UCSD-AML1 (cell line): ENCODE results near the gene WDR41.

ENCODE experiments used
- DNase-seq: peaks from one replicate; lab custom pipeline; 2025; ENCODE audit not compliant: unreplicated experiment; lab: John Stamatoyannopoulos, UW

Gene WDR41

GRCh38 chr5:77448831-77449230 is 43.3 kb downstream of the WDR41 start:
- DNase-seq: no peak

DNA sequence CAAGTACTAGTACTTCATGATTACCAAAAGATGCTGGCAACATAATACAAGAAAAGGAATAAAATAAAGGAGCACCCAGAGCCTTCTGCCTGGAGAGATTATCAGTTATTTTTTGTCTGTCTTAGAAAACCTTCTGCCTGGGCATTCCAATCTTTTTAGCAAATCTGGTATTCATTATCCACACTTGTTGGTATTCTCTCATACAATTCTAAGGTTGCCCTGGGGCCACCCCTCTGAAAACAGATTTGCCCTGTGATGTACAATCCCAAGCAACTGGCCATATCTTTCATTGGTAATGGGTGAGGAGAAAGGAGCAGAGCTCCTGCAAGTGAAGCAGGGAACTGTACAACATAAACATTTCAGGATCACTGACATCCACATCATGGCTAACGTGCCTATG is 47.8 kb downstream of the WDR41 start:
- no peak for DNase-seq

GRCh38 chr5:77443670-77444069 is 48.4 kb downstream of the WDR41 start:
- DNase-seq: no peak

DNA sequence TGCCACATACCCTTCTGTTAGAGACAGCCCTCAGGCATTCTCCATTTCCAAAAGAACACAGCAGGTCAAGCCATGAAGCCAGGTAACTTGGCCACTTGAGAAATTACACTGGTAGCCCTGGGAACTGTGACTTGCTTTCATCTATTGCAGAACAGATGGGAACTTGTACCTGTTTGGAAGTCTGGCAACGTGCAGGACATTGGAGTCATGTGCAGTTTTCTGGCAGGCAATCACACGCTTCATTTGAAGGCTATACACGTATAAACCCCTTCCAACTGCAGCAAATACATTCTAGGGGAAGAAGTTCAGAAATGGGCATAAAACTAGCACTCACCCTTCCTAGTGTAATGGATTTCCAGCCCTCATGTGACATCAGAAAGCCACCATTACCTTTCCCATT is 54.0 kb downstream of the WDR41 start:
- no peak for DNase-seq

- DNase-seq: no peak
These were observed 54.9 kb downstream of the WDR41 start for GRCh38 chr5:77437194-77437593.

DNA sequence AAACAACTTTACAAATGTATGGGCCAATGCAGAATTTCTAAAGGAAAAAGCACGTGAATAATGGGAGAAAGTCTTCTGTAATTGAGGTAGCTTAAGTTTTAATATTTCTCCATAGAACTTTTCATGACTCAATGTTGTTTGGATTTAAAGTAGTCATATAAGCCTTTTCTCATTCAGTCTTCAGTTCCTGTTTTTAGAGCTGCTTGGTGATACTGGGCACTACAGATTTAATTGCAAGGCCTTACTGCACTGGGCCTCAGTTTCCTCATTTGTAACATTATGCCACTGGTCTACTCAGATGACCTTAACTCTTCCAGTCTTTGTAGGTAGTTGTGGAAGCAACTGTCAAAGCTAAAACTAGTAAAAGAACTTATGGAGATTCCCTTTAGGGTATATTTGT is 60.4 kb downstream of the WDR41 start:
- DNase-seq: no peak

DNA sequence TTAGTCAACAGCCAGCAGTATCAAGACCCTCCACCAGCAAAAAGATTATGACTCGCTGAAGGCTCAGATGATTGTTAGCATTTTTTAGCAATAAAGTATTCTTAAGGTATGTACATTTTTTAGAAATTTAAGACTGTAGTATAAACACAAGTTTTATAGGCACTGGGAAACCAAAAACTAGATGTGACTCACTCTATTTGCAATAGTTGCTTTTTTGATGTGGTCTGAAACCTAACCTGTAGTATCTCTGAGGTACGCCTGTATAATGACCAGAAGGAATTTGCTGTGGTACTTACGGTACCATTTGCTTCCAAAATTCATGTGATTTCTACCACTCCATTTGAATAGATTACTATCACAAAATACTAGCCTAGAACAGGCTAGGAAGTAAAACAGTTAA is 60.8 kb downstream of the WDR41 start:
- no peak for DNase-seq

- no peak for DNase-seq
These were observed 61.4 kb downstream of the WDR41 start for GRCh38 chr5:77430726-77431125.

- DNase-seq: no peak
These were observed 63.6 kb downstream of the WDR41 start for GRCh38 chr5:77428526-77428925.

GRCh38 chr5:77427998-77428397 is 64.1 kb downstream of the WDR41 start:
- DNase-seq: no peak

DNA sequence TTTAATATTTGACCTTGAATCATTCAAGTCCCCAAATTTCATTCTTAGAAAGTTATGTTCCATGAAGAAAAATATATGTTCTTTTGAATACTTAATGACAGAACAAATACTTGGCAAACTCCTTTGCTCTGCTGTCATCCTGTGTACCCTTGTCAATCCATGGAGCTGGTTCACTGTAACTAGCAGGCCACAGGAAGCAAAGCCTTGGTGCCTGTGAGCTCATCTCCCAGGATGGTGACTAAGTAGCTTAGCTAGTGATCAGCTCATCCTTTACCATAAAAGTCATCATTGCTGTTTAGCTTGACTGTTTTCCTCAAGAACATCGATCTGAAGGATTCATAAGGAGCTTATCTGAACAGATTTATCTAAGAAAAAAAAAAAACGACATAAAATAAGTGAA is 65.4 kb downstream of the WDR41 start:
- DNase-seq: no peak

DNA sequence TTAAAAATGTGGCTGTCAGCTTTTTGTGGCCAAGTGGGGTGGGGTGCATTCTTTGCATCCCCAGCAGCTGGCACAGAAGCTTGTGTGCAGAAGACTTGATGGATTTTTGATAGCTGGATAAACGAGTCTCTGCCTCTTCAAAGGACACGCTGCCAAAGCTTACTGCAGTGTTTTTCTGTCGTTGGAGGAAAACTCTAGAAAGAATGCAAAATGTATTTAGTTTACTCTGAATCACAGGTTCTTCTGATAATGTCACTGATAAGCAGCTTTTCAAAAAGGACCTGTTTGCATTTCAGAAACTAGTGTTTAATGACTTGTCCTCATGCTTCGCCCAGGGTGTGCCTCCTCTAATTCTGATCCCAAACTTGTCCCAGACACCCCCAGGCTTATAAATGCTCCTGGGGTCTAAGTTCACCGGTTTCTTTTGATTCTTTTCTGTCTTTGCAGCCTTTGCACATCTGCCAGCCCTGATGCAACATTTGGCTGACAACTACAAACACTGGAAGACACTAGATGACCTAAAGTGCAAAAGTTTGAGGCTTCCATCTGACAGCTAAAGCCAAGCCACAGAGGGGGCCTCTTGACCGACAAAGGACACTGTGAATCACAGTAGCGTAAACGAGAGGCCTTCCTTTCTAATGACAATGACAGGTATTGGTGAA is 66.0 kb downstream of the WDR41 start:
- no peak for DNase-seq

DNA sequence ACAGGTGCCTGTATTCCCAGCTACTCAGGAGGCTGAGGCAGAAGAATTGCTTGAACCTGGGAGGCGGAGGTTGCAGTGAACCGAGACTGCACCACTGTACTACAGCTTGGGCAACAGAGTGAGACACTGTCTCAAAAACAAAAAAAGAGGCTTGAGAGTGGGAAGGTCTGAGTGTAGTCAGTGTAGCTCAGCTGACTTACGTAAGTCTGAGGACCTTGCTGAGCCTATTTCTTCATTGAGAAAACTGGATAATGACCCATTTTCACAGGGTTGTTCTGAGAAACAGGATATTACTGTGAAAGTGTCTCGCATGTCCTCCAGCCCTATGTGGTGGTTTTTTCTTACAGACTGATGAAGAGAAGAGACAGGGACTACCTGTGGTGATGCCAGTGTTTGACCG is 66.7 kb downstream of the WDR41 start:
- no peak for DNase-seq

DNA sequence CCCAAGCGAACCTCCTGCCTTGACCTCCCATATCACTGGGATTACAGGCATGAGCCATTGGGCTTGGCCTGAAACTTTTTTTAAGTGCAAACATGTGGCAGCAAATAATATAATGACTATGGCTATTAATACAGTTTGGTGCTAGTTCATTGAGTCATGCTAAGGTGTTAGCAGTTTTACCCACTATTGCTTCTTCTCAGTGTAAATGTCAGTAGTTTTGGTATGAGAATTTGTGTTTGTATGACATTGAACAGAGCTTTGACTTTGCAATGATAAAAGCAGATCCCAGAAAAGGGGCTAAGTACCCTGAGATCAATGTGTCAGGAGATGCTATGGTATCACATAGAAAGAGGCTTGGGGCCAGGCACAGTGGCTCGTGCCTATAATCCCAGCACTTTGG is 67.2 kb downstream of the WDR41 start:
- no peak for DNase-seq

- no peak for DNase-seq
These were observed 68.9 kb downstream of the WDR41 start for GRCh38 chr5:77423022-77423750.

GRCh38 chr5:77420940-77421339 is 71.2 kb downstream of the WDR41 start:
- DNase-seq: no peak

- no peak for DNase-seq
These were observed 72.2 kb downstream of the WDR41 start for GRCh38 chr5:77419644-77420582.

DNA sequence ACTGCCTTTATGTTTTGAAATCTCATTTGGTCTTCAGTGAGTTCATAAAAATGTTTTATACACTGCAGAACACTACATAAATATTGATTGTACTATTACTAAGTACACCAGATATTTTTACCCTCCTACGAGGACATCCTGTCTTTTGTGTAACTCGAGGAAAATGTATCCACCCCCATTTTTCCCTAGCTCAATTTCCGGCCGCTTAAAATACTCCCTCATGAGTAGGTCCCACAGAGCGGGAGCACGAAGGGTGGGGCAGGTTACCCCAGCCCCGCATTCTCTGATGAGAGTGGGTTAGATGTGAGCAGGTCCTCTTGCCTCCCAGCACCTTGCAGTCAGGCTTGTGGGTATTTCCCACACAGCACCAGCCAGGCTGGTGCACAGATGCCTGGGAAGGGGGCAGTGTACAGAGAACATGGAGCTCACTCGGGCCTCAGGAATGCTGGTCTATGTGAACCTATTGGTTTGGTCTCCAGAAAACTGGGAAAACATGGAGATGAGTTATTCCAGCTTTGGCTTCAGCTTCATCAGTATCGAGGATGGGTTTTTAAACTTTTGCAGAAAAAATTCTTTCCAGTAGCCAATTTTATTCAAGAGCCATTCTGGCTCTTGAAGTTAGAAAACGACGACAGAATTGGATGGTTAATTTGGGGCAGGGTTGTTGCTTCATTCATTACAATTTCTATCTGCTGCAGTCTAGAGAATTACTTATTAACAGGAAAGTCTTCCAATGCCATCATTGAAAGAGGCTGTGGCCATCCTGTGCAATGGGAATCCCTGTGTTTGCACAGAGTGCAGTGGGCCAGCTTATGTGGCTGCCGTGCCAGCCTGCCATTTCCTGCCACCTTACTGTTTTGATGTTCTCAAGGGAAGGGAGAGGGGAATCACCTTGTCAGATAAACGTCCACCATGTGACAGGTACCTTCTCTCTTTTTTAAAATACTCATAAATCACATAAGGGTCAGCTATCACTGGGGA is 73.2 kb downstream of the WDR41 start:
- no peak for DNase-seq

DNA sequence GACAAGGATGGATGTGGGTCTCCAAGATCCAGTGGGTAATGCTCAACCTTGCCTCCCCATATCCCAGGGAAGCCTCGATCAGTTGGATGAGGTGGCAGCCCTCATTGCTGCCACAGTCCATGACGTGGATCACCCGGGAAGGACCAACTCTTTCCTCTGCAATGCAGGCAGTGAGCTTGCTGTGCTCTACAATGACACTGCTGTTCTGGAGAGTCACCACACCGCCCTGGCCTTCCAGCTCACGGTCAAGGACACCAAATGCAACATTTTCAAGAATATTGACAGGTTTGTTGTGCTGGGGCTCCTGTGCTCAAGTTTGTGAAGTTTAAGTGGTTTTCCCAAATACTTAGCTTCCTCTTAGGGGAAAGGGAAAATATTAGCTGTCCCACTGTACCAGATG is 74.0 kb downstream of the WDR41 start:
- no peak for DNase-seq

DNA sequence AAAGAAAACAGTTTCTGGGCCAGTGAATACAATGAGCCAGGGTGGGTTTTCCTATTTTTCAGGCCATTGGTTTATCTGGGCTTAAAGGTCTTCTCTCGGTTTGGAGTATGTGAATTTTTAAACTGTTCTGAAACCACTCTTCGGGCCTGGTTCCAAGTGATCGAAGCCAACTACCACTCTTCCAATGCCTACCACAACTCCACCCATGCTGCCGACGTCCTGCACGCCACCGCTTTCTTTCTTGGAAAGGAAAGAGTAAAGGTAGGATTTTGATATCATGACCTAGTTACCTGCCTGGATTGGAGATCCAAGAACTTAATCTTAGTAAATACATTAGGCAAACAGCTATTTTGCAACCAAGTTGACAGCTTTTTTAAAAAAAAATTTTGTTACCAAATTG is 79.1 kb downstream of the WDR41 start:
- DNase-seq: no peak
